Forelimb muscle (tissue), 1 donor: Measurements from ENCODE around the gene CDK14. TPM values are rescaled to one million over a fixed set of nuclear protein-coding genes. Genes with fewer than 3 reads are reported as not detected.

Source experiments
- DNase-seq: peaks from one replicate; pipeline ENCODE4 v3.0.0-alpha.2; 2013; ENCODE audit warnings: low read depth
- polyA plus RNA-seq: library from polyadenylated mRNA; unstranded; fragments of 120-200 nt; gene quantifications from one replicate; pipeline ENCODE4 v1.2.1, GENCODE V29; 2013; ENCODE audit not compliant: insufficient read length

CDK14 gene
- polyA plus RNA-seq, 1 donor, result 17.2 TPM

DNA sequence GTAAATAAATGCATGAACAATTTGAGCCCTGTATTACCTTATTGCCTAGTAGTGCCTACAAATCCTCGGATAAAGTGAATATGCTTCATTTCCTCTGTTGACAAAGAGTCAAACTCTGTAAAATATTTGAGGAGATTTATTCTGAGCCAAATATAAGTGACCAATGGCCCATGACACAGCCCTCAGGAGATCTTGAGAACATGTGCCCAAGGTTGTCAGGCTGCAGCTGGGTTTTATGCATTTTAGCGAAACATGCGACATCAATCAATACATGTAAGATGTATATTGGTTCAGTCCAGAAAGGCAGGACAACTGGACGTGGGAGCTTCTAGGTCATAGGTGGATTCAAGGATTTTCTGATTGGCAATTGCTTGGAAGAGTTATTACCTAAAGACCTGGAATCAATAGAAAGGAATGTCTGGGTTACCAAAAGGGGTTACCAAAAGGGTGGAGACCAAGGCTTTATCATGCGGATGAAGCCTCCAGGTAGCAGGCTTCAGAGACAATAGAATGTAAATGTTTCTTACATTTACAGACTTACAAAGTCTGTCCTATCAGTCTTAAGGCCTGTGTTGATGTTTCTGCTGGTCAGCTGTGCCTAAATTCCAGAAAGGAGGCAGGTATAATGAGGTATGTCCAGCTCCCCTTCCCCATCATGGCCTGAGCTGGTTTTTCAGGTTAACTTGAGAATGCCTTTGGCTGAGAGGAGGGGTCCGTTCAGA lies 448.0 kb downstream of the CDK14 start:
- no peak for DNase-seq

- peak; percentile 47 for DNase-seq
These were observed 449.5 kb downstream of the CDK14 start for GRCh38 chr7:91045606-91046005.

DNA sequence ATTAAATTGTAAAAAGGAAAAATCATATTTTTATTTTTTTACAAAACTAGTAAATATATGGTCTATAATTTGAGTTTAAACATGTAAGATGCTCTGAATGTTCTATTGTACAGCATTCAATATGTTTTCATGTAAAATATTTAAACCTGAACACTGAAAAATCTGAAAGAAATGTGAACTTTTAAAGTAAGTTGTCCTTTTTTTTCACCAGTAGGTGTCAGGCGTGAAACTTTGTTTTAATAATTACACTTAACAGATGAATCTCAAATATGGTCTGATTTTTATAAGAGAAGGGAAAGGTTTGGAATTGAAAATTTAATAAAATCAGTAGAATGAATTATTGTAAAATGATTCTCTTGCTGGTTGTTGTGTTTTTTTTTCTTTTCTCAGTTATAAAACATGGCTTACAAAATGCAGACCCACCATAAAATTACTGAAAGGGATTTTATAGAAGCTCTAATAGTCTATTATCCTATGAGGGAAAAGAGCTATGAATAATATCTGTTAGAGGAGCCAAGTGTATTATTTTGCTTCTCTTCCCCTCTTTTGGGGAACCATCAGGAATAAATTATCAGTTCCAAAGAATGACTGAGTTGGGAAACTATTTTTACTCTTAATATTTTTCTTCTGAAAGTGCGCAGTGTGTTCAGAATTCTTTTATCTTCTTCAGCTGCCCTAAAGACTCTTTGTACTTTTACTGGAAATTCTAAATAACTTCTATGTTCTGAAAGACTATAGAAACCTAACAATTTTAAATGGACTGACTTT lies 450.4 kb downstream of the CDK14 start:
- peak; percentile 49 for DNase-seq

- DNase-seq, result no peak
These were observed 451.5 kb downstream of the CDK14 start for GRCh38 chr7:91047636-91048035.

- no peak for DNase-seq
These were observed 454.6 kb downstream of the CDK14 start for GRCh38 chr7:91050677-91051076.

- no peak for DNase-seq
These were observed 455.8 kb downstream of the CDK14 start for GRCh38 chr7:91051966-91052365.

DNA sequence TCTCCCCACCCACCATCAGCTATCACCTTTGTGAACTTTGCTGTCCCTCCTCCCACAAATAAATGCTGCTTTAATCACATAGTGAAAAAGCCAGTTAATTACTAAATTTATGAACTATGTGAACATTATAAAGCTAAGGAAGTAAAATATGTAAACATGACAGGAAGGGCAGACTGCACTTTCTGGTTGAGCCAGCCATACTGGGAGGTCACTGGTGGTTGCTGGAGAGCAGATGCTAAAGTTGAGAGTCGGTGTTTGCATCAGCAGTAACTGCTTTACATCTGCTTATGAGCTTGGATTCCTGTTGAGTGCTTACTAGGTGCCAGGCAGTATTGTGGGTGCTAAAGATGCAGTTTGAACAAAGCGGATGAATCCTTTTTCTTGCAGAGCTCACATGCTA lies 458.3 kb downstream of the CDK14 start:
- DNase-seq, result no peak

- DNase-seq, result no peak
These were observed 459.1 kb downstream of the CDK14 start for GRCh38 chr7:91055219-91055618.

DNA sequence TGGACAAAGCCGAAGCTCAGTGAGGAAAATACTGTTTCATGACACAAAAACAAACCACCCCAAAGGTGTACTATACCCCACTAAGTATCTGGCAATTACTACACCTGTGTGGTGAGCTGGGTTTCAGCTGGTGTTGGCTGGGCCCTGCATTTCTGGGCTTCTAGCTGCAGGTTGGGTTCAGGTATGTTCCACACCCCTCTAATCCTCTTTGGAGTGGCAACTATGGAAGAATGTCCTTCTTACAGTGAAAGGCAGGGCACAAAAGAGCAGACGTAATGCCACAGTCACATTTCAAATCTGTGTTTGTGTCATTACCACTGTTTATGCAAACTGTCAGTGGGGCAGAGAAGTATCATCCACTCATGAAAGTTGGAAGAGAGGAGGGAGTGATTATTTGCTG lies 466.6 kb downstream of the CDK14 start:
- no peak for DNase-seq

- DNase-seq, result no peak
These were observed 467.9 kb downstream of the CDK14 start for GRCh38 chr7:91064052-91064451.

GRCh38 chr7:91064938-91065337 lies 468.8 kb downstream of the CDK14 start:
- no peak for DNase-seq

- no peak for DNase-seq
These were observed 470.5 kb downstream of the CDK14 start for GRCh38 chr7:91066627-91067026.

DNA sequence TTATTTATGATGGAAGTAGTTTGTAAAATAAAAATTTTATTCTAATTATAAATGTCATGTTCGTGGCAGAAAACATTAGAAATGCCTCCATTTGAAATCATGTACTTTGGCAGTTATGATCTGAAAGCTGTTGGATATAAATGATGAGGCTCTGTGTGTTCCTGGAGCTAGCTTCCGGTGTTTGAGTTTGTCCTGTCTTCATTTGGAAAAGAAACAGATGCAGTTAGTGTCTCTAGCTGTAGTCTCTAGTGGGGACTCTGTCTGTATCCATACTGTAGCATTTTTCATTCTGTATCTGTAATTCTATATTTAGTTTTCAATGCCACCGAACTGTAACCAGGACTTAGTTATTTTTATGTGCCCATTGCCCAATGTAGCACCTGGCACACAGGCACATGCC lies 471.1 kb downstream of the CDK14 start:
- DNase-seq, result no peak

DNA sequence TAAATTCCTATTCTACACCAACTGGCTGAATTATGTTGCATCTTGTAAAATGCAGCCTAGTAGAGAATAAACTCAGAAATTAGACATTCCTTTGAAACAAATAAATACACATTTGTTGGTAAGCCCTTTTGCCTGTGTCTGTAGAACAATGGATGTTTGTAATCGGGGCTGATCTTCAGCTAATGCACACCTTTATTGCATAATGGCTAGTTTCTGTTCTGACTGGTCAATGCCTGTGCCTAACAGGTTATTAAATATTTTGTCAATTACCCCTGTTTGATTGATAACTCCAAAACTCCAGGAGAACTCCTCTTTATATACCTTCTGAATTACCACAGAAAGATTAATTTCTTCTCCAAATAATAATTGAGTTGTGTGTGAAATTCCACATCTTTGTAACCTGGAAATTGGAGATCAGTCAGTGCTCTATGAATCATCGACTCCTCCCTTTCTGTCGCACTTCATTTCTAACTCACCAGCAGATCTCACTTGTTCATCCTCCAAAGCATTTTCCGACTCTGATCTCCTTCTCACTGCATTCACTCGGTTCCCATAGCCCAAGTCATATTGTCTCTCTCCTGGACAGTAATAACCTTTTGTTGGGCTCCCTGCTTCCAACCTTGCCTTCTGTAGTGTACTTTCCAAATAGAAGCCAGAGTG lies 472.1 kb downstream of the CDK14 start:
- DNase-seq, result no peak

- no peak for DNase-seq
These were observed 473.0 kb downstream of the CDK14 start for GRCh38 chr7:91069146-91069545.

DNA sequence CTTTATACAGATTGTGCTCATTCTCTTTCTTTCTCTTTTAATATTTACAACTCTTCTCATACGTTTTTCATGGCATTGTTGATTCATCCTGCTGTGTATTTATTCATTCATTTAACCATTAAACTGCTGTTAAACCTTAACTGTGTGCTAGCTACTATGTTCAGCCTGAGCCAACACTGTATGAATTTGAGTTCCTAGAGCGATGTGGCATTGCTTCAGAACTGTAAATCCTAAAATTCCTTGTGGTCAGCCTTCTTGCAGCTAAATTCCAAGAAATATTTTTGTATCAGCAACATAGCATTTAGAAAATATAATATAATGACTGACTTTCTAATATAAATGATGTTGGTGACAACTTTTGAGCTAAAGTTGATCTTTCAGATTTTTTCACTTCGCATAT lies 483.4 kb downstream of the CDK14 start:
- DNase-seq, result no peak

GRCh38 chr7:91080351-91080750 lies 484.2 kb downstream of the CDK14 start:
- no peak for DNase-seq

GRCh38 chr7:91082038-91082437 lies 485.9 kb downstream of the CDK14 start:
- DNase-seq, result peak; percentile 22

DNA sequence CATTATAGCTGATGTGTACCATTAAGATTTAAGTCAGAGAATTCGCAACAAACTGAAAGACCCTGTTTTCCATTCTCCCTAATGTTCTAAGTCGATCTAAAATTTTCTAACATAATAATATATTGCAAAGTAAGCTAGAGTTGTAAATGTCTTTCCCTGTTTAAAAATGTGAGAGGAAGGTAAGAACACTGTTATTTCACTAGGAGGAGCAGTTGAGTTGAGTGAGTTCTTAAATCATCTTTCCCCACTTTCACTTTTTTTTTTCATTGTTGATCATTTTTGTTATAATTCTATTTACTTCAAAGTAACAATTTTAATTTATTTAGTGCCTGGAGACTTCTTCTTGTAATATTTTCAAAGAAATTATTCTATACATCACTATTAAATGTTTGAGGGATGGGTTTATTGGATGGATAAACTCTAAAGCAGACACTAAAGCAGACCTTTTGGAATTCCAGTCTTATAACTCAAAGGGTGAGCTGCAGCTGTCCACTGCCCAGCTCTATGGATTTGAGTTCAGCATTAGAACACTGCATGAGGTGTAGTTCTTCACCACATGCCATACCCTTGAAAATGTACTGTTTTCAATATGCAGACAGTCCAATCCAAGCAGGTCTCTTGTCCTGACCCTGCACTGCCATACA lies 486.9 kb downstream of the CDK14 start:
- DNase-seq, result peak; percentile 29

DNA sequence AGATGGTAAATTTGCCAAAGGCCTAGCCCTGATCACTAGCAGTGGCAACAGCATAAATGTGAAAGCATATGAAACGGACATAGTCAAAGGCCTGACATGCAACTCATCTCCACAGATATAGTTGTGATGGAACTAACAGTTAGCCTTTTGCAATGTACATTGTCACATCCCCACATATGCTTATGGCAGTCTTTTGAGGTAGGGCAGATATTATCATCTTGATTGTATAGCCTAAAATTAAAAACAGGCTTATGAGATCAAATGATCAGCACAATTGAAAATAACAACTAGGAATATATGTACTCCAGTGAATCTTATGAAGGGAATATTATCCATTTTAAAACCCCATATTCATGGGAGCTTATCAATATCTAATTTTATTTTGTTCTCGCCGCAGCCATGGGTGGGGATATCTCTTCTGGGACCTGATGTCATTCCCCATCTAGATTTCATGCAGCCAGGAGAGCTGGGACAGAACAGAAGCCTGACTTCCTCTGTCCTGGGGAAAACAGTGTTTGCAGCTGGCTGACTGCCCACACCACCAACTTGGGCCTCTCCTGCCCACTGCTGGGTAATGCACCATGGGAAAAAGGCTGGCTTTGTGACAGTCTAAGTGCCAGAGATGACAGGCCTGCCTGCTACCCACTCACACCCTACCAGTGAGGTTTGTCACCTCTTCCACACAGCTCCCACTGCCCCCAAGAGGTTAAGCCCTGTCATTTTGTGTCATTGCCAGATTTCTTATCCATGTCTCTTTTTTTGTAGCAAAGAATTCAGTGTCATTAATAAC lies 487.9 kb downstream of the CDK14 start:
- DNase-seq, result no peak

DNA sequence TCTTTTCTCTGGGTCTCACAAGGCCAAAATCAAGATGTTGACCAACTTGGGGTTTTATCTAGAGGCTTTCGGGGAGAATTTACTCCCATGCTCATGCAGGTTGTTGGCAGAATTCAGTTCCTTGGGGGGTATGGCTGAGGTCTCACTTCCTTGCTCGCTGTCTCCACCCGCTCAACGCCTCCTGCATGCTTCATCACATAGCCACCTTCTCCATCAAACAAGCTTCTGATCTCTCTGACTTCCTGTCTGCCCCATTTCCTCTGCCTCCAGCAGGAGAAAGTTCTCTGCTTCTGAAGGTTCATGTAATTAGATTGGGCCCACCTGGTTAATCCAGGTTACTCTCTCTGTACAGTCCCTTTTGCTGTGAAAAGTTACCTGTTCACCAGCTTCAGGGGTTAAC lies 489.1 kb downstream of the CDK14 start:
- DNase-seq, result no peak

- DNase-seq, result no peak
These were observed 490.1 kb downstream of the CDK14 start for GRCh38 chr7:91086200-91086599.
